Osteoblast (primary cell): ENCODE data around the gene HAX1. TPM values are rescaled to one million over a fixed set of nuclear protein-coding genes. Genes with fewer than 3 reads are reported as not detected.

Experiments
- DNase-seq: peaks from one replicate; pipeline ENCODE4 v3.0.0; 2011; ENCODE audit warnings: low spot score, mixed read lengths; ENCODE audit not compliant: insufficient read length; ENCODE audit errors: missing footprints
- H2AFZ ChIP-seq: 2 replicates; pipeline ENCODE4 v1.6.0; 2011; ENCODE audit warnings: mild to moderate bottlenecking, low read length
- H3K27ac ChIP-seq: 2 replicates; pipeline ENCODE4 v1.5.1; 2011; ENCODE audit warnings: mild to moderate bottlenecking, low read depth, low read length, moderate library complexity
- H3K27me3 ChIP-seq: 2 replicates; pipeline ENCODE4 v1.6.0; 2012; ENCODE audit warnings: mild to moderate bottlenecking, control low read depth, inconsistent platforms, low read length, moderate library complexity; ENCODE audit not compliant: insufficient read depth
- H3K36me3 ChIP-seq: 2 replicates; pipeline ENCODE4 v1.5.1; 2011; ENCODE audit warnings: mild to moderate bottlenecking, low read length, control low read depth, moderate library complexity; ENCODE audit not compliant: insufficient read depth
- H3K4me1 ChIP-seq: 2 replicates; pipeline ENCODE4 v1.5.1; 2011; ENCODE audit warnings: mild to moderate bottlenecking, low read length, control low read depth, moderate library complexity; ENCODE audit not compliant: insufficient read depth
- H3K4me2 ChIP-seq: 2 replicates; pipeline ENCODE4 v1.6.0; 2011; ENCODE audit warnings: mild to moderate bottlenecking, low read length; ENCODE audit not compliant: insufficient read depth
- H3K4me3 ChIP-seq: fragments of 200-600 bp; sonication (generic); 3 replicates; pipeline ENCODE4 v1.5.1; 2012; ENCODE audit warnings: mild to moderate bottlenecking, low read length, inconsistent platforms; ENCODE audit not compliant: insufficient read depth
- H3K79me2 ChIP-seq: 2 replicates; pipeline ENCODE4 v1.6.0; 2012; ENCODE audit warnings: mild to moderate bottlenecking, low read length, control low read depth, inconsistent platforms; ENCODE audit not compliant: insufficient read depth
- H3K9me3 ChIP-seq: 2 replicates; pipeline ENCODE4 v1.5.1; 2011; ENCODE audit warnings: low read depth, low read length, control low read depth
- H4K20me1 ChIP-seq: 2 replicates; pipeline ENCODE4 v1.6.0; 2012; ENCODE audit warnings: mild to moderate bottlenecking, low read length, control low read depth; ENCODE audit not compliant: insufficient read depth
- total RNA-seq: library from RNA; depleted of rRNA; stranded (reverse); fragments of >200 nt; gene quantifications from 2 replicates; pipeline ENCODE4 v1.2.3, GENCODE V29; 2012
- TF ChIP-seq, protein P1 (sequence below): IDR thresholded peaks from 2 replicates; pipeline ENCODE4 v1.5.1; 2011; ENCODE audit warnings: mild to moderate bottlenecking, low read depth, low read length, moderate library complexity; ENCODE audit errors: extremely low read depth

Gene HAX1
- total RNA-seq, 1 donor, result 152 TPM

DNA sequence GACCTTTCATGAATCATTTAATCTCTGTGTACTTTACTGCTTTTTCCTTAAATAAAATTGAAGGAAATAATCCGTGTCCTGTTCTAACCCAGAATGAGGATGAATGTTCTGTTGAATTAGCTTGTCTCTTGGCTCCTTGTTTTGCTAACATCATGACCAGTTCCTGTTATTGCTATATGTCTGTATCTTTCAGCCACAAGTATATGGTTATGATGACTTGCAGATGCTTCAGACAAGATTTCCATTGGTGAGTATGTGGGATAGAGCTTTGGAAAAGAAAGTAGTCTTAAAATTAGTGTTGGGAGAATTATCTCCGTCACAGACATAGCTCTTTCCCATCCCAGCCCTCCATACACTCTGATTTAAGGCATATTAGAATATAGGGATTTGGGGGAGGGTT lies 13.6 kb upstream of the HAX1 start:
- peaks cover 6% of the 10 kb centered on the region for H3K4me1 ChIP-seq
- no peak overlapping the region for H3K27ac ChIP-seq
- H3K79me2 ChIP-seq, result peaks cover 43% of the 10 kb centered on the region
- H3K4me2 ChIP-seq, result no peak overlapping the region
- no peak for DNase-seq
- peaks cover 99% of the 10 kb centered on the region for H3K36me3 ChIP-seq
- H3K27me3 ChIP-seq, result no peaks in the 10 kb centered on the region
- no peak overlapping the region for H2AFZ ChIP-seq
- no peaks in the 10 kb centered on the region for H3K9me3 ChIP-seq
- TF ChIP-seq, protein P1, sequence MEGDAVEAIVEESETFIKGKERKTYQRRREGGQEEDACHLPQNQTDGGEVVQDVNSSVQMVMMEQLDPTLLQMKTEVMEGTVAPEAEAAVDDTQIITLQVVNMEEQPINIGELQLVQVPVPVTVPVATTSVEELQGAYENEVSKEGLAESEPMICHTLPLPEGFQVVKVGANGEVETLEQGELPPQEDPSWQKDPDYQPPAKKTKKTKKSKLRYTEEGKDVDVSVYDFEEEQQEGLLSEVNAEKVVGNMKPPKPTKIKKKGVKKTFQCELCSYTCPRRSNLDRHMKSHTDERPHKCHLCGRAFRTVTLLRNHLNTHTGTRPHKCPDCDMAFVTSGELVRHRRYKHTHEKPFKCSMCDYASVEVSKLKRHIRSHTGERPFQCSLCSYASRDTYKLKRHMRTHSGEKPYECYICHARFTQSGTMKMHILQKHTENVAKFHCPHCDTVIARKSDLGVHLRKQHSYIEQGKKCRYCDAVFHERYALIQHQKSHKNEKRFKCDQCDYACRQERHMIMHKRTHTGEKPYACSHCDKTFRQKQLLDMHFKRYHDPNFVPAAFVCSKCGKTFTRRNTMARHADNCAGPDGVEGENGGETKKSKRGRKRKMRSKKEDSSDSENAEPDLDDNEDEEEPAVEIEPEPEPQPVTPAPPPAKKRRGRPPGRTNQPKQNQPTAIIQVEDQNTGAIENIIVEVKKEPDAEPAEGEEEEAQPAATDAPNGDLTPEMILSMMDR, result no peak
- H4K20me1 ChIP-seq, result peaks cover 20% of the 10 kb centered on the region
- no peak overlapping the region for H3K4me3 ChIP-seq

DNA sequence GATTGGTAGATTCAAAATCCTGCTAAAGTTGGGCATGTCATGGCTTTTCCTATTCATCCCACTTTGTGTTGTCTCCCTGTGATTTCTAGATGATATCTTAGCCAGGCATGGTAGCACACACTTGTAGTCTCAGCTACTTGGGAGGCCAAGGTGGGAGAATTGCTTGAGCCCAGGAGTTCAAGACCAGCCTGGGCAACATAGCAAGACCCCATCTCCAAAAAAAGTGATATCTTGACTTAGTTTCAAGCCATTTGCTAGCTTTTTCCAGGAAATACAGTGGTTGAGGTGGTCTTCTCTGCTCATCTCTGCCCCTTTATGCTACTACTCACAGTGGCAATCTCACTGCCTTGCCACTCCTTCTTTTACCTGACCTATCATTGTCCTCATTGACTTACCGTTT lies 12.3 kb upstream of the HAX1 start:
- Histone ChIP-seq H3K9me3 (no peaks in the 10 kb centered on the region), H3K27ac (no peak overlapping the region), H3K79me2 (peaks cover 51% of the 10 kb centered on the region), H3K4me2 (no peak overlapping the region), H3K4me1 (no peaks in the 10 kb centered on the region), H3K27me3 (no peaks in the 10 kb centered on the region), H3K4me3 (no peak overlapping the region), H4K20me1 (peaks cover 23% of the 10 kb centered on the region), H2AFZ (no peak overlapping the region), H3K36me3 (peaks cover 99% of the 10 kb centered on the region)
- TF ChIP-seq, protein P1, result no peak
- DNase-seq, result no peak

DNA sequence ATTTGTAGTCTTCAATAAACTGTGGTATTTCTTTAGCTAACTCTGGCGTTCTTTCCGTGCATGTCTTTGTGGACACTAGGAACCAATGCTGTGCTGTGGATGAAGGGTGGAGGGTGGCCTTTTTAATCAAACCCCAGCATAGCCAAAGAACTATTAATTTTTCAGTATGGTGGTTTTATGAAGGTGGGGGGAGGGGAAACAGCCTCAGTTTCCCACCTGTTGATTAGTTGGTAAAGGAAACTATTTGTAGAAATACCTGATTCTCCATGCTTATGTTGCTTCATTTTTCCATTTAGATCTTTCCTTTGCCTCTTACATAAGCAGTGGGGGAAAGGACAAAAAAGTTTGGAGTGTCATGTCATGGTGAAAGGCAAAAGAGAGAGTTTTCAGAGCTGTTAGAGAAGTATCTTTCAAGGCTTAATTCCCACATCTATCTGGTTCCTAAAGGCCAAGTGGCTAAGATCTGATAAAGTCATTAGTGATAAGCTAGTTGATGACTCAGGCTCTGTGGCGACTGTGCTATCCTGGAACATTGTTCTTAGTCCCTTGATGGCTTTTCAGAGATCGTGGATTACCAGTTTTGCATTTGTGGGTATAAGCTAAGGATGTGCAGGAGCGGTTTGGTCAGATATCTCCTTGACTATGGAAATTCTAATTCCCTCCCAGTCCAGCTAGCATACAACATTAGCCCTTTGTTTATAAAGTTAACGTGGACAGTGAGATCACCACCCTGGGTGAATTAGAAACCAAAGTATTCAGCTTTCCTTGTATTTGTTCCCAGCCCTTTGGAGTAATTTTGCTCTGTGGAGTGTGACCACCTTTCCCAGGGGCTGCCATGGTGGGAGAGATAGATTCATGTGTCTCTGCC lies 8.7 kb upstream of the HAX1 start:
- Histone ChIP-seq H3K4me2 (no peak overlapping the region), H3K36me3 (peaks cover 90% of the 10 kb centered on the region)
- no peak for DNase-seq

DNA sequence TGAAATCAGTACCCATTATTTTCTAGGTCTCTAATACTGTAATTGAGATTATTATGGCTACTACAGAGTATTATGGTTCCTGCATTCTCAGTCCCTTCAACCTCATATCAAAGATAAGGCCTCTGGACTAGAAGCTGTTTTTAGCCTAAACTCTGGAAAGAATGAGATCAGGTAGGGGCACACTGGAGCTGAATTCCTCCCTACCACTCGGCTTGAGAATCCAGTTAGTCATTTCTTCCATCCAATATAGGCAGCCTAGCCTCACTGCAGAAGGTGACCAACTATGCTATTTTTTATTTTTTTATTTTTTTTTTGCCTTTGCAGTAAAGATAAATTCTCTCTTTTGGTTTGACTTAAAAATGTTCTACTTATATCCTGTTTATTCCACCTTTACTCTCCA lies 8.0 kb upstream of the HAX1 start:
- peaks cover 23% of the 10 kb centered on the region for H4K20me1 ChIP-seq

More for the DNA sequence above, 8.7 kb upstream of the HAX1 start:
- no peak overlapping the region for H2AFZ ChIP-seq
- H3K4me1 ChIP-seq, result no peaks in the 10 kb centered on the region
- H3K4me3 ChIP-seq, result no peak overlapping the region
- H3K27me3 ChIP-seq, result no peaks in the 10 kb centered on the region
- TF ChIP-seq, protein P1, result no peak
- H3K79me2 ChIP-seq, result peaks cover 44% of the 10 kb centered on the region
- no peaks in the 10 kb centered on the region for H3K9me3 ChIP-seq
- peak overlapping the region; percentile 6 for H3K27ac ChIP-seq
- peaks cover 23% of the 10 kb centered on the region for H4K20me1 ChIP-seq

More for the DNA sequence above, 8.0 kb upstream of the HAX1 start:
- TF ChIP-seq, protein P1, result no peak
- no peak overlapping the region for H3K4me2 ChIP-seq
- peaks cover 44% of the 10 kb centered on the region for H3K79me2 ChIP-seq
- H2AFZ ChIP-seq, result no peak overlapping the region
- H3K36me3 ChIP-seq, result peaks cover 91% of the 10 kb centered on the region
- peak overlapping the region; percentile 6 for H3K27ac ChIP-seq
- no peaks in the 10 kb centered on the region for H3K9me3 ChIP-seq
- H3K27me3 ChIP-seq, result no peaks in the 10 kb centered on the region
- no peak for DNase-seq
- H3K4me3 ChIP-seq, result no peak overlapping the region
- H3K4me1 ChIP-seq, result no peaks in the 10 kb centered on the region
